OCI-LY1 (cell line): ENCODE measurements around the gene SYNE2.

ENCODE experiments used
- H2AFZ ChIP-seq: fragments of 200-600 bp; sonication (generic), shearing (Covaris generic); 2 replicates; pipeline ENCODE4 v1.6.0; 2014; ENCODE audit warnings: antibody characterized with exemption, mild to moderate bottlenecking, low read length
- H3F3A ChIP-seq: fragments of 200-600 bp; sonication (generic), shearing (Covaris generic); 2 replicates; pipeline ENCODE4 v1.6.0; 2014; ENCODE audit warnings: mild to moderate bottlenecking, antibody characterized with exemption, low read length, moderate library complexity; ENCODE audit not compliant: insufficient read depth
- H3K27ac ChIP-seq: fragments of 200-600 bp; sonication (generic); 2 replicates; pipeline ENCODE4 v1.5.1; 2014; ENCODE audit warnings: low read length, mixed run types, mild to moderate bottlenecking, low read depth; ENCODE audit not compliant: poor library complexity, severe bottlenecking
- H3K27me3 ChIP-seq: fragments of 200-600 bp; sonication (generic); 2 replicates; pipeline ENCODE4 v1.6.0; 2014; ENCODE audit warnings: antibody characterized with exemption, mild to moderate bottlenecking, low read length, moderate library complexity; ENCODE audit not compliant: insufficient read depth
- H3K36me3 ChIP-seq: fragments of 200-600 bp; sonication (generic); 2 replicates; pipeline ENCODE4 v1.6.1; 2014; ENCODE audit warnings: mild to moderate bottlenecking, antibody characterized with exemption, low read length, moderate library complexity, mixed read lengths; ENCODE audit not compliant: insufficient read depth
- H3K4me1 ChIP-seq: fragments of 200-600 bp; sonication (generic); 2 replicates; pipeline ENCODE4 v1.5.1; 2014; ENCODE audit warnings: mild to moderate bottlenecking, low read length, moderate library complexity; ENCODE audit not compliant: insufficient read depth, severe bottlenecking
- H3K4me2 ChIP-seq: fragments of 200-600 bp; sonication (generic), shearing (Covaris generic); 2 replicates; pipeline ENCODE4 v1.6.1; 2014; ENCODE audit warnings: low read length
- H3K4me3 ChIP-seq: fragments of 200-600 bp; sonication (generic); 2 replicates; pipeline ENCODE4 v1.5.1; 2014; ENCODE audit warnings: low read length, low read depth, mild to moderate bottlenecking, mixed read lengths; ENCODE audit not compliant: poor library complexity, severe bottlenecking
- H3K79me2 ChIP-seq: fragments of 200-600 bp; shearing (Covaris generic); 2 replicates; pipeline ENCODE4 v1.6.1; 2016; ENCODE audit warnings: mixed run types, low read length, mixed read lengths; ENCODE audit not compliant: insufficient read depth
- H3K9ac ChIP-seq: fragments of 200-600 bp; sonication (generic), shearing (Covaris generic); 2 replicates; pipeline ENCODE4 v1.6.1; 2014; ENCODE audit warnings: mild to moderate bottlenecking, low read length, mixed read lengths
- H3K9me2 ChIP-seq: fragments of 200-600 bp; sonication (generic), shearing (Covaris generic); 2 replicates; pipeline ENCODE4 v1.6.1; 2014; ENCODE audit warnings: low read depth, mild to moderate bottlenecking, low read length, mixed read lengths
- H3K9me3 ChIP-seq: fragments of 200-600 bp; shearing (Covaris generic); 2 replicates; pipeline ENCODE4 v1.6.1; 2014; ENCODE audit warnings: low read length, mixed read lengths
- H4K20me1 ChIP-seq: fragments of 200-600 bp; sonication (generic), shearing (Covaris generic); 2 replicates; pipeline ENCODE4 v1.6.0; 2016; ENCODE audit warnings: mild to moderate bottlenecking, low read length; ENCODE audit not compliant: insufficient read depth
- EZH2 ChIP-seq: fragments of 200-600 bp; sonication (generic), shearing (Covaris generic); IDR thresholded peaks from 2 replicates; pipeline ENCODE4 v1.8.0; 2017; ENCODE audit warnings: borderline replicate concordance, mixed run types, mild to moderate bottlenecking, antibody characterized with exemption, low read length, moderate library complexity, mixed read lengths
- TF ChIP-seq, protein P1 (sequence below): fragments of 200-600 bp; sonication (generic), shearing (Covaris generic); IDR thresholded peaks from 2 replicates; pipeline ENCODE4 v1.5.1; 2017; ENCODE audit warnings: mild to moderate bottlenecking, antibody characterized with exemption, low read length, moderate library complexity, mixed read lengths

Gene SYNE2

DNA sequence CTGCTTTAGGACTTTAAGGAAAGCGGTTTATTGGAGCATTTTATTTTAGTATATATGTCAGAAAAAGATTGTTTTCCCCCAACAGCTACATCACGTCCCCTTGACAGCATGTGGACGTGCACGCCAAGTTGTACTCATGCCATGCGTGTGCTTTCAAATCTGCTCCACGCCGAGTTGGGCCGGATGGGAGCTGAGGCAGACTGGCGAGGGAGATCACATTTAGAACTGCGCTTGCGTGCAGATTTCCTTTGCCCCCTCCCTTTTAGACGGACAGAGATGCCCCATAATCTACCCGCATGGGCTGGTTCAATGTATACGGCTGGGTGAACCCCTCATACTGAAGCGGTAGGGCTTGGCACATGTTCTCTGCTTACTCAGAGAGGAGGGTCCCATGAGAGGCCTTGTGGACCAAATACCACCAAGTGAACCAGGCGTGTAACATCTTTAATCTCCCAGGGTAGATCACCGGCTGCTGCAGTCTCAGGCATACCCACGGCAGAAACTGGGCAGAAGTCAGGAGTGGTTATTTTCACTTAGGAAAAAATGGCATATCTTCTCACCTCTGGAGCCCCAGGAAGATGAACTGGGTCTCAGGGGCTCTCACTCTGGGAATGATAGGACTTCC is 349.2 kb downstream of the SYNE2 start:
- TF ChIP-seq, protein P1, sequence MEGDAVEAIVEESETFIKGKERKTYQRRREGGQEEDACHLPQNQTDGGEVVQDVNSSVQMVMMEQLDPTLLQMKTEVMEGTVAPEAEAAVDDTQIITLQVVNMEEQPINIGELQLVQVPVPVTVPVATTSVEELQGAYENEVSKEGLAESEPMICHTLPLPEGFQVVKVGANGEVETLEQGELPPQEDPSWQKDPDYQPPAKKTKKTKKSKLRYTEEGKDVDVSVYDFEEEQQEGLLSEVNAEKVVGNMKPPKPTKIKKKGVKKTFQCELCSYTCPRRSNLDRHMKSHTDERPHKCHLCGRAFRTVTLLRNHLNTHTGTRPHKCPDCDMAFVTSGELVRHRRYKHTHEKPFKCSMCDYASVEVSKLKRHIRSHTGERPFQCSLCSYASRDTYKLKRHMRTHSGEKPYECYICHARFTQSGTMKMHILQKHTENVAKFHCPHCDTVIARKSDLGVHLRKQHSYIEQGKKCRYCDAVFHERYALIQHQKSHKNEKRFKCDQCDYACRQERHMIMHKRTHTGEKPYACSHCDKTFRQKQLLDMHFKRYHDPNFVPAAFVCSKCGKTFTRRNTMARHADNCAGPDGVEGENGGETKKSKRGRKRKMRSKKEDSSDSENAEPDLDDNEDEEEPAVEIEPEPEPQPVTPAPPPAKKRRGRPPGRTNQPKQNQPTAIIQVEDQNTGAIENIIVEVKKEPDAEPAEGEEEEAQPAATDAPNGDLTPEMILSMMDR, result no peak
- TF ChIP-seq EZH2, result no peak

DNA sequence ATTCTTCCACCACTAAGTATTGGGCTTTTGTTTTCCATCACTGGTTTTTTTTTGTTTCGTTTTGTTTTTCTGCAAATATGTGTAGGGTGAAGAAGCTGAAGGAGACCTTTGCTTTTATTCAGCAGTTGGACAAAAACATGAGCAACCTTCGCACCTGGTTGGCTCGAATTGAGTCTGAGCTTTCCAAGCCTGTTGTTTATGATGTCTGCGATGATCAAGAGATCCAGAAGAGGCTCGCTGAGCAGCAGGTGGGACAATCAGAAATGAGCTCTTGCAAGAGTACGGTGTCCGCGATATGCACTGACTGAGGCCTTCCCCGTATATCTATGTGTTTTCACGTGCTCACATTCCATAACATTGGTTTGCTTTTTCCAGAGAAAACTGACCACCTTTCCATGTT is 349.9 kb downstream of the SYNE2 start:
- H4K20me1 ChIP-seq, result no peaks in the 10 kb centered on the region
- peaks cover under 1% of the 10 kb centered on the region; the same call in 1 of the 2 replicates for H3K36me3 ChIP-seq
- H3K4me1 ChIP-seq, result peaks cover 100% of the 10 kb centered on the region
- H3F3A ChIP-seq, result peaks cover 30% of the 10 kb centered on the region
- TF ChIP-seq EZH2, result no peak
- TF ChIP-seq, protein P1, result no peak
- peak overlapping the region; percentile 100 for H3K27ac ChIP-seq
- no peaks in the 10 kb centered on the region for H3K9me2 ChIP-seq
- H3K79me2 ChIP-seq, result 0 out of 2 replicates have a peak, but pooled peaks cover 3% of the 10 kb centered on the region
- H3K9ac ChIP-seq, result peak overlapping the region; percentile 68
- H3K27me3 ChIP-seq, result no peaks in the 10 kb centered on the region
- no peak overlapping the region for H2AFZ ChIP-seq
- peak overlapping the region; percentile 28 for H3K4me3 ChIP-seq
- H3K4me2 ChIP-seq, result peak overlapping the region; percentile 59
- H3K9me3 ChIP-seq, result no peaks in the 10 kb centered on the region

More for the DNA sequence above, 349.2 kb downstream of the SYNE2 start:
- Histone ChIP-seq H3K27ac (peak overlapping the region; percentile 100), H3K9me2 (no peaks in the 10 kb centered on the region), H3K4me2 (peak overlapping the region; percentile 59), H3K4me1 (peaks cover 100% of the 10 kb centered on the region), H4K20me1 (no peaks in the 10 kb centered on the region), H3K36me3 (no peaks in the 10 kb centered on the region), H3K79me2 (no peaks in the 10 kb centered on the region), H3F3A (peaks cover 30% of the 10 kb centered on the region), H3K4me3 (peak overlapping the region; percentile 28), H3K27me3 (no peaks in the 10 kb centered on the region), H3K9ac (peak overlapping the region; percentile 68), H2AFZ (no peak overlapping the region), H3K9me3 (no peaks in the 10 kb centered on the region)

DNA sequence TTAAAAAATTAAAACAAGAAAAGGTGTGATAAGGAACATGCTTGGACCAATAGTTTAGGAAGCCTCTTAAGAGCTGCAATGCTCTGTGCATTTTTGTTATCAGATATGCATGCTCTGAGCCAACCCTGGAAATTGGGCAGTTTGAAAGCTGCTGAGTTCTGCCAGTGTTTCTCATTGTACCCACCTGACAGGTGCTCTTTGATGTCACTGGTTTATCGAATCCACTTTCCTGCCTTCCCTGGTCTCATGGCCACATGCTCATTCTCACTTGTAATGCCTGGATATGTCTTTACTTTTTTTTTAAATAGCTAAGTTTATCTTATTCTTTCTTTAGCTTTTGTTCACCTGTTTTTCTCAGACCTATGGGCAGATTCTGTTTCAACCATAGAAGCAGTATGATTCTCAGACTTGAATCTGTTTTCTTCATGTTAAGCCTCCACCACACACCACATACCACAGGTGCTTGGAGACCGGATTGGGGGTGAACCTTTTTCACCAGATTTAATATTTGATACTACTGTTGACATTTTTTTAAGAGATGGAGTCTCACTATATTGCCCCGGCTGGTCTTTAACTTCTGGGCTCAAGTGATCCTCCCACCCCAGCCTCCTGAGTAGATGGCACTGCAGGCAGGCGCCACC is 350.7 kb downstream of the SYNE2 start:
- Histone ChIP-seq H3K36me3 (peaks cover 8% of the 10 kb centered on the region), H3K27ac (peak overlapping the region; percentile 100), H3K27me3 (no peaks in the 10 kb centered on the region), H2AFZ (no peak overlapping the region), H3K4me1 (peaks cover 100% of the 10 kb centered on the region), H3K9ac (peak overlapping the region; percentile 68), H3F3A (peaks cover 30% of the 10 kb centered on the region), H3K79me2 (0 out of 2 replicates have a peak, but pooled peaks cover 8% of the 10 kb centered on the region), H3K9me2 (no peaks in the 10 kb centered on the region), H3K9me3 (no peaks in the 10 kb centered on the region), H3K4me3 (peak overlapping the region; percentile 28), H4K20me1 (no peaks in the 10 kb centered on the region), H3K4me2 (peak overlapping the region; percentile 59)
- TF ChIP-seq, protein P1, result no peak
- TF ChIP-seq EZH2, result no peak
